ENCODE data around the gene SOAT1.

DNA sequence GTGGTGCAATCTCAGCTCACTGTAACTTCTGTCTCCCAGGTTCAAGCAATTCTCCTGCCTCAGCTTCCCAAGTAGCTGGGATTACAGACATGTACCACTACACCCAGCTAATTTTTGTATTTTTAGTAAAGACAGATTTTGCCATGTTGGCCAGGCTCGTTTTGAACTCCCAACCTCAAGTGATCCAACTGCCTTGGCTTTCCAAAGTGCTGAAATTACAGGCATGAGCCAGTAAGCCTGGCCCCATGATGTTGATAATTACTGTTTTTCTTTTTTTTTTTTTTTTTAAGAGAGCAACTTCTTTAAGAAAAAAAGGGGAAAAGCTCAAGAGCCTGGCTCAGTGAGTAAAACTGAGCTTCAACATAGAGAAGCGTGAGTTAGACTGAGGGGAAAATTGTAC, 9.6 kb upstream of the SOAT1 start:
- TF ChIP-seq, protein P1, sequence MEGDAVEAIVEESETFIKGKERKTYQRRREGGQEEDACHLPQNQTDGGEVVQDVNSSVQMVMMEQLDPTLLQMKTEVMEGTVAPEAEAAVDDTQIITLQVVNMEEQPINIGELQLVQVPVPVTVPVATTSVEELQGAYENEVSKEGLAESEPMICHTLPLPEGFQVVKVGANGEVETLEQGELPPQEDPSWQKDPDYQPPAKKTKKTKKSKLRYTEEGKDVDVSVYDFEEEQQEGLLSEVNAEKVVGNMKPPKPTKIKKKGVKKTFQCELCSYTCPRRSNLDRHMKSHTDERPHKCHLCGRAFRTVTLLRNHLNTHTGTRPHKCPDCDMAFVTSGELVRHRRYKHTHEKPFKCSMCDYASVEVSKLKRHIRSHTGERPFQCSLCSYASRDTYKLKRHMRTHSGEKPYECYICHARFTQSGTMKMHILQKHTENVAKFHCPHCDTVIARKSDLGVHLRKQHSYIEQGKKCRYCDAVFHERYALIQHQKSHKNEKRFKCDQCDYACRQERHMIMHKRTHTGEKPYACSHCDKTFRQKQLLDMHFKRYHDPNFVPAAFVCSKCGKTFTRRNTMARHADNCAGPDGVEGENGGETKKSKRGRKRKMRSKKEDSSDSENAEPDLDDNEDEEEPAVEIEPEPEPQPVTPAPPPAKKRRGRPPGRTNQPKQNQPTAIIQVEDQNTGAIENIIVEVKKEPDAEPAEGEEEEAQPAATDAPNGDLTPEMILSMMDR (IDR thresholded peaks at IDR 0.05) = no peak
- TF ChIP-seq POLR2AphosphoS5 (IDR thresholded peaks at IDR 0.05; ENCODE audit: insufficient read depth in 1 of 2, low read depth in 1 of 2) = no peak

All from vagina (tissue), 2 donors.